Heart right ventricle (tissue), 16 donors: ENCODE results near the gene DLGAP1. TPM values are rescaled to one million over a fixed set of nuclear protein-coding genes. Genes with fewer than 3 reads are reported as not detected.

Experiments used
- ATAC-seq, 8 donors: fragments of 200-7000 bp; cut with Tn5 transposase; one replicate each; pipeline ENCODE4 v1.9.1; 2020; ENCODE audit warnings: mild to moderate bottlenecking in 8 of 8, moderate library complexity in 8 of 8, moderate number of reproducible peaks in 1 of 8
- DNase-seq, 2 donors: peaks; one replicate each; pipeline ENCODE4 v3.0.0-alpha.2; 2020
- H3K27ac ChIP-seq, 10 donors: fragments of 200-600 bp; sonication (generic) in 2 of 10; one replicate each; pipeline versions ENCODE4 v1.5.0 to v1.8.0; 2020 to 2022; ENCODE audit warnings: mild to moderate bottlenecking in 3 of 10
- H3K27me3 ChIP-seq, 7 donors: fragments of 200-600 bp; one replicate each; pipeline ENCODE4 v1.8.0; 2021 to 2022; ENCODE audit warnings: mild to moderate bottlenecking in 2 of 7
- H3K36me3 ChIP-seq, 9 donors: fragments of 200-600 bp; sonication (generic) in 1 of 9; one replicate each; pipeline versions ENCODE4 v1.5.0 to v1.8.0; 2020 to 2022; ENCODE audit warnings: mild to moderate bottlenecking in 2 of 9
- H3K4me1 ChIP-seq, 9 donors: fragments of 200-600 bp; sonication (generic) in 1 of 9; one replicate each; pipeline versions ENCODE4 v1.5.0 to v1.8.0; 2020 to 2022; ENCODE audit warnings: mild to moderate bottlenecking in 4 of 9
- H3K4me3 ChIP-seq, 10 donors: fragments of 200-600 bp; sonication (generic) in 2 of 10; one replicate each; pipeline versions ENCODE4 v1.5.0 to v1.8.0; 2020 to 2022; ENCODE audit warnings: mild to moderate bottlenecking in 7 of 10, moderate library complexity in 2 of 10
- H3K9me3 ChIP-seq, 11 donors: fragments of 200-600 bp in 10 of 11; sonication (generic) in 2 of 11; one replicate each; pipeline versions ENCODE4 v1.5.0 to v1.8.0; 2013 to 2022; ENCODE audit warnings: mild to moderate bottlenecking in 2 of 11, control low read depth in 1 of 11, moderate library complexity in 1 of 11
- WGBS, 2 donors: extraction: QIAGEN DNeasy Blood & Tissue Kit; methylation state at CpG; one replicate each; pipeline ENCODE4 v1.1.7; 2013; ENCODE audit warnings: inconsistent platforms in 1 of 2; 5-methylcytosine and 5-hydroxymethylcytosine counted together
- intact Hi-C, 10 donors: fragments of 100-400 bp; cut with DNase I; formaldehyde crosslinking; loops; one replicate each; pipeline versions ENCODE4 v1.11.1 to v1.14.2; 2022
- polyA plus RNA-seq, 2 donors: library from polyadenylated mRNA; stranded (reverse); fragments of 200-250 nt; gene quantifications; one replicate each; pipeline ENCODE4 v1.2.3, GENCODE V29; 2013
- total RNA-seq, 10 donors: library from RNA; stranded (reverse); fragmentation: NEBNext Ultra II Directional in 3 of 10; extraction: Animal tissue kit (Norgen Biotek cat#: 25700) in 3 of 10; gene quantifications; one replicate each; pipeline versions ENCODE4 v1.2.1 to v1.2.4, GENCODE V29; 2021 to 2023
- TF ChIP-seq, protein P1 (sequence below), 9 donors: fragments of 200-600 bp; sonication (generic) in 2 of 9; IDR thresholded peaks; one replicate each; pipeline versions ENCODE4 v1.5.0 to v1.8.0; 2021 to 2022; ENCODE audit warnings: antibody characterized with exemption in 9 of 9, mild to moderate bottlenecking in 5 of 9, moderate library complexity in 1 of 9
- donor health status: Arrhythmogenic right ventricular cardiomyopathy.
- donor health status: ischemic (EF 13 %, LVEDD 7.1; RV severe dilation, severe dysfunction).
- donor health status: healthy with polysubstance abuse.
- donor health status: DM: no; HTN: yes; CAD: no.
- donor health status: DM: no; HTN: no; CAD: no.
- donor health status: ischemic (EF 25% LVEDD 6.9; RV normal size, moderate dysfunction).
- donor health status: ischemic (EF 25% LVEDD 5.7; RV mildly dilated, moderate dysfunction).
- donor health status: healthy.
- donor health status: DM: yes; HTN: yes; CAD: no.
- donor health status: Ischemic cardiomyopathy.
- donor health status: ischemic (EF 35%, LVEDD 5.7; RV mildly dilated, moderate dysfunction).
- donor health status: nonischemic (EF 11% LVEDD 7.7; RV severe dilation, severe dysfunction).
- donor health status: DM: yes; HTN: yes; CAD: no.
- donor health status: PGD.
- donor health status: ischemic (EF 29% LVEDD 5.4; RV normal size, mild dysfunction).
- donor health status: nonischemic (EF 23%, LVEDD 6.1; RV moderate dilation, normal function).

DLGAP1 gene
- total and polyA plus RNA-seq, 12 donors = 0.07 to 7.2 (median 1.0) TPM; not detected in 2

DNA sequence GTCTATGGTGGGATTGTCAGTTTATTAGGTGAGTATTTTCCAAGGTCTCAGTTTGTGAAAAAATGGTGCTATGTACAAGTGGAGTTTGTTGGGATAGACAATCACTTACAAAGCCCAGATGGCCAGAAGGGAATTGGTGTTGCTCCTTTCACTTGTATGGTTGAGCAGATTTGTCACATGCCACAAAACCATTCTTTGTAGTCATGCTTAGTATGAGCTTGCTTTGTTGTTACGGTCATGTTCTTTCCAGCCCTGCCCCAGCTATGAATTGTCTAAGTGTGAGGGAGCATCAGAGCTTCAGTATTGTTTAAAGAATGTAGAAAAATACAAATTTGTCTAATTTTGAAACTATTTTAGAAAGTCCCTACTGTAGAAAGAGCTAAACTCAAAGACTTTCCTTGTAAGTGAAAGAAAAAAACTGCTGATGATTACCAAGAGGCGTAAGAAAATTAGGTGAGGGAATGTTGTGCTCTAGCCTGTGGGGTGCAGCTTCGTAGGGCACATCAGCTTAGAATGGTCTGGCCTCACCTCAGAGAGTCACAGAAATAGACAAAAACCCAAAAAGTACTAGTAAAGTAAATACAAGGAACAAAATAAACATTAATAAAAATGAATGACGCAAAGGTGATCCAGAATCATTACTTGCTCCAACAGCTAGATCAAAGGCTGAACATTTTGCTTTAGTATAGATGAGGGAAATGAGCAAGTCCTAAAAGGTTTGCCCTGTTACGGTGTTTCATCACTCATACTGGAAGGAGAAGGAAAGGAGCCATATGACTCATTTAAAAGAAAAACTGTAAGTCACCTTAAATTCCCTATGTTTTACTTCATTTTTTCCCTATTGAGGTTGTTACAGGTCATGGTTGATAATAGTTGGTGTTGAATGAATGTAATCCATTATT is 995.9 kb downstream of the DLGAP1 start:
- H3K9me3 ChIP-seq = peaks cover 0 to 17% (median 0%) of the 10 kb centered on the region in 11 donors
- WGBS, 2 donors = 93 to 94% methylated on average over 5 of the region's 5 CpGs
- ATAC-seq = no peak
- no peaks in the 10 kb centered on the region for H3K27me3 ChIP-seq
- peak overlapping the region in 1 of 10 donors; percentile 72 for H3K27ac ChIP-seq
- H3K36me3 ChIP-seq = peaks cover 0 to 61% (median 20%) of the 10 kb centered on the region in 9 donors
- H3K4me3 ChIP-seq = no peak overlapping the region
- no peak for DNase-seq
- H3K4me1 ChIP-seq = peaks cover 3 to 44% (median 15%) of the 10 kb centered on the region in 9 donors
- intact Hi-C loops = loop anchor here in 5 of 10 donors (5.0 to 10.0 kb wide), 6 partner anchors 56 to 213 kb away; no protein-coding TSS in a partner anchor
- TF ChIP-seq, protein P1, sequence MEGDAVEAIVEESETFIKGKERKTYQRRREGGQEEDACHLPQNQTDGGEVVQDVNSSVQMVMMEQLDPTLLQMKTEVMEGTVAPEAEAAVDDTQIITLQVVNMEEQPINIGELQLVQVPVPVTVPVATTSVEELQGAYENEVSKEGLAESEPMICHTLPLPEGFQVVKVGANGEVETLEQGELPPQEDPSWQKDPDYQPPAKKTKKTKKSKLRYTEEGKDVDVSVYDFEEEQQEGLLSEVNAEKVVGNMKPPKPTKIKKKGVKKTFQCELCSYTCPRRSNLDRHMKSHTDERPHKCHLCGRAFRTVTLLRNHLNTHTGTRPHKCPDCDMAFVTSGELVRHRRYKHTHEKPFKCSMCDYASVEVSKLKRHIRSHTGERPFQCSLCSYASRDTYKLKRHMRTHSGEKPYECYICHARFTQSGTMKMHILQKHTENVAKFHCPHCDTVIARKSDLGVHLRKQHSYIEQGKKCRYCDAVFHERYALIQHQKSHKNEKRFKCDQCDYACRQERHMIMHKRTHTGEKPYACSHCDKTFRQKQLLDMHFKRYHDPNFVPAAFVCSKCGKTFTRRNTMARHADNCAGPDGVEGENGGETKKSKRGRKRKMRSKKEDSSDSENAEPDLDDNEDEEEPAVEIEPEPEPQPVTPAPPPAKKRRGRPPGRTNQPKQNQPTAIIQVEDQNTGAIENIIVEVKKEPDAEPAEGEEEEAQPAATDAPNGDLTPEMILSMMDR (IDR thresholded peaks at IDR 0.05) = no peak

DNA sequence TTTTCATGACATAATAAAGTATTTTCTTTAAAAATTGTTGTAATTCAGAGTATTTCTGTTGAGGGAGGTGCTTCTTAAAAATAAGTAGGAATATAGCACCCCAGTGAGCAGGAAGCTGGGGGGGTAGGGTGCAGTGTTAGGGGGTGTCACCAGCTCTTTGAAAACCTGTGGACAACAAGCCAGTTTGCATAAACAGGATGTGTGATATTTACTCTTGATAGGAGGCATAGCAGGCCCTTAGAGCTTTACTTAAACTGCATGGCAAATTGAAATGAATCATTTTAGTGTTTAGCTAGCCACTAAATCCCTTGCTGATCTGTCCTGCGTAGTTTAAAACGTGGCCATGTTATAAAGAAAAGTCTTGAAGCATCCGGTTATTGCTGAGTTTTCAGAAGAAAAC is 996.7 kb downstream of the DLGAP1 start:
- WGBS, 2 donors = 82 to 83% methylated on average over 3 of the region's 3 CpGs
- TF ChIP-seq, protein P1 (IDR thresholded peaks at IDR 0.05) = no peak

DNA sequence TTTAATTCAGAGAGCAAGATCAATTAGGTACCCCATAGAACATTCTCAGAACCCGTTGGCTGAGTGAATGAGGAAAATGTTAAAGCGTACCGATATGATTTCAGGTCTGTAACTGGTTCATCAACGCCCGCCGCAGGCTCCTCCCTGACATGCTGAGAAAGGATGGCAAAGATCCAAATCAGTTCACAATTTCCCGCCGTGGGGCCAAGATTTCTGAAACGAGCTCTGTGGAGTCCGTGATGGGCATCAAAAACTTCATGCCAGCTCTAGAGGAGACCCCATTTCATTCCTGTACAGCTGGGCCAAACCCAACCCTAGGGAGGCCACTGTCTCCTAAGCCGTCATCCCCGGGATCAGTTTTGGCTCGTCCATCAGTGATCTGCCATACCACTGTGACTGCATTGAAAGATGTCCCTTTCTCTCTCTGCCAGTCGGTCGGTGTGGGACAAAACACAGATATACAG is 997.8 kb downstream of the DLGAP1 start:
- ATAC-seq (no peak), DNase-seq (no peak)
- H3K36me3 ChIP-seq = peaks cover 0 to 61% (median 20%) of the 10 kb centered on the region in 9 donors
- no peaks in the 10 kb centered on the region for H3K27me3 ChIP-seq
- TF ChIP-seq, protein P1 (IDR thresholded peaks at IDR 0.05) = no peak
- H3K27ac ChIP-seq = no peak overlapping the region
- intact Hi-C loops = loop anchor here in 5 of 10 donors (5.0 to 10.0 kb wide), 6 partner anchors 58 to 215 kb away; no protein-coding TSS in a partner anchor
- peaks cover 0 to 17% (median 0%) of the 10 kb centered on the region in 11 donors for H3K9me3 ChIP-seq
- H3K4me1 ChIP-seq = peaks cover 3 to 63% (median 26%) of the 10 kb centered on the region in 9 donors
- 72 to 81% methylated on average over 15 of the region's 15 CpGs for WGBS, 2 donors
- no peak overlapping the region for H3K4me3 ChIP-seq

More for the DNA sequence above, 996.7 kb downstream of the DLGAP1 start:
- intact Hi-C loops = loop anchor here in 5 of 10 donors (5.0 to 10.0 kb wide), 6 partner anchors 56 to 214 kb away; no protein-coding TSS in a partner anchor
- ATAC-seq (no peak), DNase-seq (no peak)
- H3K36me3 ChIP-seq = peaks cover 0 to 61% (median 20%) of the 10 kb centered on the region in 9 donors
- H3K4me3 ChIP-seq = no peak overlapping the region
- peaks cover 3 to 52% (median 19%) of the 10 kb centered on the region in 9 donors for H3K4me1 ChIP-seq
- H3K27ac ChIP-seq = peak overlapping the region in 1 of 10 donors; percentile 72
- peaks cover 0 to 17% (median 0%) of the 10 kb centered on the region in 11 donors for H3K9me3 ChIP-seq
- H3K27me3 ChIP-seq = no peaks in the 10 kb centered on the region

DNA sequence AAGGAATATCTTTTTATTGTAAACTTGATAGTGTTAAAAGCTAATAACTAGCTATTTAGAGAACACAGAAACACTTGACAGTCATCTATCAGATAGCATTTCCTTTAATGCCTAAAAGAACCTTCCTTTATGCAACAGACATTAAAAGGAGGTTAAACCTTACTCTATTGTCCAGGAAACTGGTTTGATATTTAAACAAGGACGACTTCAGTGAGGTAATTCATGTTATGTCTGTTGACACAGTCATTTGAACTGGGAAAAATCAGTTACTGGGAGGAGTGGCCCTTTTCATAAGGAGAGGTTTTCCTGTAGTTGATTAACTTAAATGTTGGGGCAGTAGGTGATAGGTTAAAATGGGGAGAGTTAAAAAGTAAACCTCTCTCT is 998.4 kb downstream of the DLGAP1 start:
- WGBS, 2 donors = 54% methylated on average over 1 of the region's 1 CpG
- Histone ChIP-seq H3K9me3 (peaks cover 0 to 11% (median 0%) of the 10 kb centered on the region in 11 donors), H3K27me3 (no peaks in the 10 kb centered on the region), H3K27ac (peak overlapping the region in 1 of 10 donors; percentile 12), H3K36me3 (peaks cover 0 to 56% (median 17%) of the 10 kb centered on the region in 9 donors), H3K4me1 (peaks cover 3 to 63% (median 28%) of the 10 kb centered on the region in 9 donors), H3K4me3 (no peak overlapping the region)
- TF ChIP-seq, protein P1 (IDR thresholded peaks at IDR 0.05) = no peak
- intact Hi-C loops = loop anchor here in 5 of 10 donors (5.0 to 10.0 kb wide), 6 partner anchors 58 to 216 kb away; no protein-coding TSS in a partner anchor
- DNase-seq (no peak), ATAC-seq (no peak)
